Bronchial epithelial cell (primary cell): ENCODE results near the gene ELP1. TPM values are rescaled to one million over a fixed set of nuclear protein-coding genes. Genes with fewer than 3 reads are reported as not detected.

ENCODE experiments used
- DNase-seq: peaks from one replicate; pipeline ENCODE4 v3.0.0-alpha.2; 2010; ENCODE audit warnings: low read depth
- FAIRE-seq: peaks from 2 replicates; lab custom pipeline; 2011; peaks lifted over from hg19 to GRCh38; lab: Jason Lieb, UNC
- H3K27me3 ChIP-seq: 2 replicates; pipeline ENCODE4 v1.5.1; 2011; ENCODE audit warnings: low read length; ENCODE audit not compliant: control insufficient read depth, insufficient read depth
- H3K36me3 ChIP-seq: 2 replicates; pipeline ENCODE4 v1.5.1; 2011; ENCODE audit warnings: low read length; ENCODE audit not compliant: control insufficient read depth, insufficient read depth
- H3K4me3 ChIP-seq: 2 replicates; pipeline ENCODE4 v1.5.1; 2011; ENCODE audit warnings: mild to moderate bottlenecking, low read depth, low read length, control low read depth
- total RNA-seq: library from RNA; depleted of rRNA; stranded (reverse); fragments of >200 nt; gene quantifications from 2 replicates; pipeline ENCODE4 v1.2.1, GENCODE V29; 2014
- TF ChIP-seq, protein P1 (sequence below): IDR thresholded peaks from 2 replicates; pipeline ENCODE4 v1.5.1; 2011; ENCODE audit warnings: mild to moderate bottlenecking, moderate library complexity, low read length, control low read depth, inconsistent platforms; ENCODE audit not compliant: insufficient read depth, severe bottlenecking

Gene ELP1
- total RNA-seq, 1 donor from 2014 or later: 37.9 TPM

DNA sequence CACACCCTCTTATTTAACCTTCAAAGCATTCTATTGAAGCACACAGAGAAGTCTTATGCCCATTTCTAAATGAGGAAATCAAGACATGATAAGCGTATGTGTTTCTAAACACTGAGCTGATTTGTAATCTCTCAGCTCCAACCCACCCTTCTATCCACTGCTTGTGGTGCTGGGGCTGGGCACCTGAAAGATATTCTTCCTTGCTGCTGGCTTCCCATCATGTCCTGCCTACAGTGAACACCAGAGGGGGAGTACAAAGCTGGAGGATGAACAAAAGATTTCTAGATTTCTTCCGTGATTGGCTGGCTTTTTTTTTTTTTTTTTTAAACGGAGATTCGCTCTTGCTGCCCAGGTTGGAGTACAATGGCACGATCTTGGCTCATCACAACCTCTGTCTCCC is 57.5 kb downstream of the ELP1 start:
- Histone ChIP-seq H3K27me3 (no peaks in the 10 kb centered on the region), H3K4me3 (no peak overlapping the region), H3K36me3 (peaks cover 17% of the 10 kb centered on the region)
- FAIRE-seq (no peak), DNase-seq (no peak)
- TF ChIP-seq, protein P1, sequence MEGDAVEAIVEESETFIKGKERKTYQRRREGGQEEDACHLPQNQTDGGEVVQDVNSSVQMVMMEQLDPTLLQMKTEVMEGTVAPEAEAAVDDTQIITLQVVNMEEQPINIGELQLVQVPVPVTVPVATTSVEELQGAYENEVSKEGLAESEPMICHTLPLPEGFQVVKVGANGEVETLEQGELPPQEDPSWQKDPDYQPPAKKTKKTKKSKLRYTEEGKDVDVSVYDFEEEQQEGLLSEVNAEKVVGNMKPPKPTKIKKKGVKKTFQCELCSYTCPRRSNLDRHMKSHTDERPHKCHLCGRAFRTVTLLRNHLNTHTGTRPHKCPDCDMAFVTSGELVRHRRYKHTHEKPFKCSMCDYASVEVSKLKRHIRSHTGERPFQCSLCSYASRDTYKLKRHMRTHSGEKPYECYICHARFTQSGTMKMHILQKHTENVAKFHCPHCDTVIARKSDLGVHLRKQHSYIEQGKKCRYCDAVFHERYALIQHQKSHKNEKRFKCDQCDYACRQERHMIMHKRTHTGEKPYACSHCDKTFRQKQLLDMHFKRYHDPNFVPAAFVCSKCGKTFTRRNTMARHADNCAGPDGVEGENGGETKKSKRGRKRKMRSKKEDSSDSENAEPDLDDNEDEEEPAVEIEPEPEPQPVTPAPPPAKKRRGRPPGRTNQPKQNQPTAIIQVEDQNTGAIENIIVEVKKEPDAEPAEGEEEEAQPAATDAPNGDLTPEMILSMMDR: no peak

DNA sequence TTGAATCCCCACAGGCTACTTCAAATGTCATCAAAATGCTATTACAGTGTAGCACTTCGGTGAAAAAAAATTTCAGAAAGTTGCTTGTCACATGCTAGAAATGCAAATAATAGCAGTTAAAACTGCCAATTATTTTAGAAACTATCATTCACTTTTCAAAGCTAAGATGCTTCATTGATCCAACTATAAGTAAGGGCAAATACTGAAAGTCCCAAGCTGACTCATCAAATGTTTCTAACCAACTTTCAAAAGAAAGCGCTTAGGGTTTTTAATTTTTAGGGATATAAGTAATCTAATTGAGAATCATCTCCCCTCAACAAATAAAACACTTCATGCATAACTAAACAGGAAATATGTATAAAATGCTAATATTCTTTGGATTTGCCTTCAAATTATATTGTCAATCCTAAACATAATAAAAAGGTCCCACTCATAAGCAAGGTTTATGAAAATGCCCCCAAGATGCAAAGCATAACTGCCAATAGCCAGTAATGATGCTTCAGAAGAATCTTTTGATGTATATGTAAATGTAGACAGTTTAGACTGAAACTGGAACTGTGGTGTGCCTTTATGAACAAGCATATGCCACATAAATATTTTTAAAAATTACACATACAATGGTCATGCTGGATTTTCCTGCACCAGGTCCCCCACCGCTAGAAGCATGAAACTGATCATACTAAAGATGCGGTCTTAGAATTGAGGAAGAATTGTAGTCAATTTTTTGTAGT is 59.7 kb downstream of the ELP1 start:
- DNase-seq: no peak
- no peaks in the 10 kb centered on the region for H3K27me3 ChIP-seq
- H3K4me3 ChIP-seq: no peak overlapping the region
- FAIRE-seq: no peak
- TF ChIP-seq, protein P1: no peak
- H3K36me3 ChIP-seq: peaks cover 13% of the 10 kb centered on the region

DNA sequence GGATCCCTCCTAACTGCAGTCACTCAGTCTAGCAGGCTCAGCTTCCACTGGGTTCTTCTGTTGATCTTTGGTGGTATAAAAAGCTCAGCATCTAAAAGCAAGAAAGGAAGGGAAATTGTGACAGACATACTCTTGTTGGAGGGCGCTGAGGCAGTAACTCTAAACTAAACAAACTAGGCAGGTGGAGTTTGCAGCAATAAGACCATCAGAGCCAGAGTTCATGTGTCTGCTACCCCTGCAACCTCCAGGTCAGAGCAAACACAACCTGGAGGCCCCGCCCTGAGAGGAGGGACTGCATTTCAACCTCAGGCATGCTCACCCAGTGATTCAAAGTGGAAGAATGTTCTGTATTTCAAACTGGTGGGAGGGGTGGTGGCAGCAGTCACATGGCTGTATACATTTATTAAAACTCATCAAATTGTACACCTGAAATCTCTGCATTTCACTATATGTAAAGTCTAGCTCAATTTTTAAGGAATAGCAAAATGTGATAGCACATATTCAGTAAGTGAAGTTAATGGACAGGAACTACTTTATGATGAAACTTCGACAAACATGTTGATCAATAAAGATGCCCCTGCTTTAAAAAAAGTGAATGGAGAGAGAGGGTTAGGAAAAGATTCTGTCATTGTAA is 64.7 kb downstream of the ELP1 start:
- FAIRE-seq: peak; percentile 75
- no peaks in the 10 kb centered on the region for H3K27me3 ChIP-seq
- TF ChIP-seq, protein P1: no peak
- H3K4me3 ChIP-seq: no peak overlapping the region
- DNase-seq: peak; percentile 81
- H3K36me3 ChIP-seq: peaks cover 1% of the 10 kb centered on the region

DNA sequence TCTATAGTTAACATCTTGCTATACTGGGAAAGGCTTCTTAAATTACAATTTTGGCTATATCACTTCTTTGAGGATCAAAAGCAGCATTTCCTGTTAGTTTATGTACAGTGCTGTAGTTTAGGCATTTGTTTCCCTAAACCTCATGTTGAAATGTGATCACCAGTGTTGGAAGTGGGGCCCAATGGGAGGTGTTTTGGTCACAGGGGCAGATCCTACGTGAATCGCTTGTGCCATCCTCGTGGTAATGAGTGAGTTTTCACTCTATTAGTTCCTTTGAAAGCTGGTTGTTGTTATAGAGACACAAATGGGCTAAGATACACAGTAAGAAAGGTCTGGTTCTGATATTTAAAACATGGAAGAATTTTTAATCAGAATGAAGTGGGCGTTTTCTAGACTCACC is 66.1 kb downstream of the ELP1 start:
- no peak for FAIRE-seq

DNA sequence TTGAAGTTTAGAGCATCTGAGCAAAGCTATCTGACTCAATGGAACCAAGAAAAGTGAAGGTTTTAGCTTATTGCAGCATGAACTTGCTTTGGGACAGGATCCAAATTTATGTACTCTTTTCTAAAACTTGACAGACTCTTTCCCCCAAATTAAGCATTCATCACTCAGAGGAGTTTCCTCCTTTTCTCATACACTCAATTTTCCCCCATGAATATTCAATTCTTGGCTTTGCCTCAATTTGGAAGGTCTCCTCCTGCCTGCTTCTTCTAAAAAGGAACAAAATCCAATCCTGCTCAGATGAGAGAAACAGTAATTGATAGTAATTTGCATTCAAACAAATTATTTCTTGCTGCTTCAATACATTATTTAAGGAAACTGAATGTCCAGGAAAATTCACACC is 66.8 kb downstream of the ELP1 start:
- Histone ChIP-seq H3K27me3 (no peaks in the 10 kb centered on the region), H3K4me3 (no peak overlapping the region), H3K36me3 (no peaks in the 10 kb centered on the region)
- FAIRE-seq: no peak
- TF ChIP-seq, protein P1: no peak
- no peak for DNase-seq

More for the DNA sequence above, 66.1 kb downstream of the ELP1 start:
- H3K36me3 ChIP-seq: no peaks in the 10 kb centered on the region
- no peak for DNase-seq
- no peak overlapping the region for H3K4me3 ChIP-seq
- TF ChIP-seq, protein P1: no peak
- no peaks in the 10 kb centered on the region for H3K27me3 ChIP-seq
